ENCODE measurements around the gene CTIF.

DNA sequence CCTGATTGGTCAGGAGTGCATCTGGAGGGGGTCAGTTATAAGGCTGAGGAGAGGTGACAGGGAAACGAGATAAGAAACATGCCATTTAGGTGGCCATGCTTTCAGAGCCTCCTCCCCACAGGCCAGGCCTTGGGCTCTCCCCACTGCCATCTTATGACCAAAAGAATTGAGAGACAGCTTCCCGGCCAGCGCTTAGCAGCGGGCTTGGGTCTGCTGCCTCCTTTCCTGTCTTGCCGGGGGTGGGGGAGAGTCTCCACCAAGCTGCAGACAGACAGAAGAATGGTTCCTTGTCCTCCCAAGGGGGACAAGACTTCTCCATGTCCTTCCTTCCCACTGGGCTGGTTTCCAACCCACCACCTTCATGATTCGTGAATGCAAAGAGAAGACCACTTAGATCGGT lies 240.6 kb downstream of the CTIF start:
- TF ChIP-seq CTCF (IDR thresholded peaks at IDR 0.05): no peak
- TF ChIP-seq POLR2AphosphoS5 (IDR thresholded peaks at IDR 0.05; ENCODE audit: insufficient read depth in 1 of 2, low read depth in 1 of 2): no peak
